GM18526 (cell line): Measurements from ENCODE around the gene CLCNKB.

Source experiments
- POLR2A ChIP-seq: IDR thresholded peaks from 3 replicates; pipeline ENCODE4 v1.6.1; 2011; ENCODE audit not compliant: insufficient read length; ENCODE audit errors: extremely low read depth

The CLCNKB gene

GRCh38 chr1:16053781-16054502 is 10.4 kb downstream of the CLCNKB start:
- no peak for TF ChIP-seq POLR2A

- no peak for TF ChIP-seq POLR2A
Measured at GRCh38 chr1:16054598-16055540, 11.3 kb downstream of the CLCNKB start.

GRCh38 chr1:16055613-16056520 is 12.3 kb downstream of the CLCNKB start:
- TF ChIP-seq POLR2A = no peak

GRCh38 chr1:16061266-16061665 is 17.7 kb downstream of the CLCNKB start:
- TF ChIP-seq POLR2A = no peak

GRCh38 chr1:16063226-16063829 is 19.7 kb downstream of the CLCNKB start:
- no peak for TF ChIP-seq POLR2A

- no peak for TF ChIP-seq POLR2A
Measured at GRCh38 chr1:16063921-16064320, 20.3 kb downstream of the CLCNKB start.

- no peak for TF ChIP-seq POLR2A
Measured at GRCh38 chr1:16064536-16065268, 21.1 kb downstream of the CLCNKB start.

GRCh38 chr1:16065269-16065576 is 21.6 kb downstream of the CLCNKB start:
- TF ChIP-seq POLR2A = no peak

GRCh38 chr1:16066245-16066644 is 22.7 kb downstream of the CLCNKB start:
- TF ChIP-seq POLR2A = no peak

GRCh38 chr1:16067127-16067768 is 23.7 kb downstream of the CLCNKB start:
- TF ChIP-seq POLR2A = no peak

- TF ChIP-seq POLR2A = no peak
Measured at GRCh38 chr1:16067933-16068332, 24.4 kb downstream of the CLCNKB start.

- TF ChIP-seq POLR2A = no peak
Measured at GRCh38 chr1:16068356-16069270, 25.0 kb downstream of the CLCNKB start.

- TF ChIP-seq POLR2A = no peak
Measured at GRCh38 chr1:16070640-16071355, 27.2 kb downstream of the CLCNKB start.
